ENCODE measurements around the gene TIA1.

GRCh38 chr2:70173520-70173919 is 74.9 kb downstream of the TIA1 start:
- TF ChIP-seq CTCF (IDR thresholded peaks at IDR 0.05): no peak
- no peak for TF ChIP-seq EZH2 (IDR thresholded peaks at IDR 0.05)
